ENCODE results near the gene TMEM141.
"Not testable (repeated sequence)": the region's sequence is repeated elsewhere in the genome, so short reads cannot be mapped to it uniquely, and the experiment has no call there.

Gene TMEM141

GRCh38 chr9:136787690-136788400, 3.3 kb upstream of the TMEM141 start:
- Histone ChIP-seq H3K27me3 (ENCODE audit: insufficient read depth, poor library complexity, severe bottlenecking) (no peaks in the 10 kb centered on the region), H3K27ac (ENCODE audit: poor library complexity, severe bottlenecking) (no peak overlapping the region), H3K36me3 (ENCODE audit: low read depth) (peaks cover 8% of the 10 kb centered on the region), H3K4me3 (ENCODE audit: severe bottlenecking) (peak overlapping the region; percentile 17), H3K4me1 (ENCODE audit: insufficient read depth, poor library complexity, severe bottlenecking) (peaks cover 9% of the 10 kb centered on the region), H3K9me3 (ENCODE audit: severe bottlenecking) (no peaks in the 10 kb centered on the region)
- TF ChIP-seq, protein P1, sequence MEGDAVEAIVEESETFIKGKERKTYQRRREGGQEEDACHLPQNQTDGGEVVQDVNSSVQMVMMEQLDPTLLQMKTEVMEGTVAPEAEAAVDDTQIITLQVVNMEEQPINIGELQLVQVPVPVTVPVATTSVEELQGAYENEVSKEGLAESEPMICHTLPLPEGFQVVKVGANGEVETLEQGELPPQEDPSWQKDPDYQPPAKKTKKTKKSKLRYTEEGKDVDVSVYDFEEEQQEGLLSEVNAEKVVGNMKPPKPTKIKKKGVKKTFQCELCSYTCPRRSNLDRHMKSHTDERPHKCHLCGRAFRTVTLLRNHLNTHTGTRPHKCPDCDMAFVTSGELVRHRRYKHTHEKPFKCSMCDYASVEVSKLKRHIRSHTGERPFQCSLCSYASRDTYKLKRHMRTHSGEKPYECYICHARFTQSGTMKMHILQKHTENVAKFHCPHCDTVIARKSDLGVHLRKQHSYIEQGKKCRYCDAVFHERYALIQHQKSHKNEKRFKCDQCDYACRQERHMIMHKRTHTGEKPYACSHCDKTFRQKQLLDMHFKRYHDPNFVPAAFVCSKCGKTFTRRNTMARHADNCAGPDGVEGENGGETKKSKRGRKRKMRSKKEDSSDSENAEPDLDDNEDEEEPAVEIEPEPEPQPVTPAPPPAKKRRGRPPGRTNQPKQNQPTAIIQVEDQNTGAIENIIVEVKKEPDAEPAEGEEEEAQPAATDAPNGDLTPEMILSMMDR (IDR thresholded peaks at IDR 0.05; ENCODE audit: poor library complexity, severe bottlenecking): peak; percentile 92
- ATAC-seq (ENCODE audit: low read depth): no peak
- peak; percentile 68 for DNase-seq (ENCODE audit: low spot score)

- Histone ChIP-seq H3K36me3 (ENCODE audit: low read depth) (peaks cover 14% of the 10 kb centered on the region), H3K4me3 (ENCODE audit: severe bottlenecking) (peak overlapping the region; percentile 17)
- DNase-seq (ENCODE audit: low spot score): peak; percentile 31
- H3K4me1 ChIP-seq (ENCODE audit: insufficient read depth, poor library complexity, severe bottlenecking); H3K27me3 ChIP-seq (ENCODE audit: insufficient read depth, poor library complexity, severe bottlenecking); H3K27ac ChIP-seq (ENCODE audit: poor library complexity, severe bottlenecking); ATAC-seq (ENCODE audit: low read depth); H3K9me3 ChIP-seq (ENCODE audit: severe bottlenecking): not testable (repeated sequence)
Measured at GRCh38 chr9:136788644-136789522, 2.3 kb upstream of the TMEM141 start.

GRCh38 chr9:136789523-136789937, 1.6 kb upstream of the TMEM141 start:
- DNase-seq (ENCODE audit: low spot score) (no peak), ATAC-seq (ENCODE audit: low read depth) (no peak)
- H3K9me3 ChIP-seq (ENCODE audit: severe bottlenecking): no peaks in the 10 kb centered on the region
- peaks cover 14% of the 10 kb centered on the region for H3K36me3 ChIP-seq (ENCODE audit: low read depth)
- no peak overlapping the region for H3K4me3 ChIP-seq (ENCODE audit: severe bottlenecking)
- H3K27ac ChIP-seq (ENCODE audit: poor library complexity, severe bottlenecking): no peak overlapping the region
- H3K27me3 ChIP-seq (ENCODE audit: insufficient read depth, poor library complexity, severe bottlenecking): no peaks in the 10 kb centered on the region
- TF ChIP-seq, protein P1 (IDR thresholded peaks at IDR 0.05; ENCODE audit: poor library complexity, severe bottlenecking): no peak
- peaks cover 9% of the 10 kb centered on the region for H3K4me1 ChIP-seq (ENCODE audit: insufficient read depth, poor library complexity, severe bottlenecking)

GRCh38 chr9:136791516-136792276, 552 bp downstream of the TMEM141 start:
- TF ChIP-seq, protein P1 (IDR thresholded peaks at IDR 0.05; ENCODE audit: poor library complexity, severe bottlenecking): peak; percentile 98
- Histone ChIP-seq H3K27ac (ENCODE audit: poor library complexity, severe bottlenecking) (peak overlapping the region; percentile 51), H3K36me3 (ENCODE audit: low read depth) (peaks cover 14% of the 10 kb centered on the region), H3K27me3 (ENCODE audit: insufficient read depth, poor library complexity, severe bottlenecking) (peaks cover 7% of the 10 kb centered on the region), H3K4me3 (ENCODE audit: severe bottlenecking) (peak overlapping the region; percentile 61), H3K4me1 (ENCODE audit: insufficient read depth, poor library complexity, severe bottlenecking) (peaks cover 9% of the 10 kb centered on the region), H3K9me3 (ENCODE audit: severe bottlenecking) (no peaks in the 10 kb centered on the region)
- ATAC-seq (ENCODE audit: low read depth) (peak; percentile 63), DNase-seq (ENCODE audit: low spot score) (no peak)

All from RWPE2 (cell line).